Peyer's patch (tissue), 4 donors: ENCODE results near the gene TGIF2. TPM values are rescaled to one million over a fixed set of nuclear protein-coding genes. Genes with fewer than 3 reads are reported as not detected.

ENCODE experiments used
- DNase-seq, 3 donors: peaks; one replicate each; pipeline ENCODE4 v3.0.0-alpha.2; 2017 to 2019
- H3K27ac ChIP-seq, 4 donors: fragments of 200-600 bp; sonication (generic); one replicate each; pipeline ENCODE4 v1.5.1; 2016 to 2019
- H3K27me3 ChIP-seq, 2 donors: fragments of 200-600 bp; sonication (generic); one replicate each; pipeline ENCODE4 v1.5.1; 2019
- H3K36me3 ChIP-seq, 3 donors: fragments of 200-600 bp; sonication (generic); one replicate each; pipeline ENCODE4 v1.5.1; 2016 to 2019
- H3K4me1 ChIP-seq, 4 donors: fragments of 200-600 bp; sonication (generic); one replicate each; pipeline ENCODE4 v1.5.1; 2016 to 2019
- H3K4me3 ChIP-seq, 4 donors: fragments of 200-600 bp; sonication (generic); 1 replicate in 3 of 4; 2 replicates in 1 of 4; pipeline ENCODE4 v1.5.1; 2016 to 2019; ENCODE audit warnings: mild to moderate bottlenecking in 1 of 4
- H3K9me3 ChIP-seq, 4 donors: fragments of 200-600 bp; sonication (generic); one replicate each; pipeline ENCODE4 v1.5.1; 2016 to 2019; ENCODE audit warnings: mild to moderate bottlenecking in 1 of 4
- POLR2A ChIP-seq, 2 donors: fragments of 450-650 bp; IDR thresholded peaks; one replicate each; pipeline ENCODE4 v1.5.1; 2017; ENCODE audit warnings: antibody characterized with exemption in 2 of 2, mild to moderate bottlenecking in 2 of 2, moderate library complexity in 2 of 2
- total RNA-seq, 4 donors: library from RNA; depleted of rRNA; stranded (reverse); fragments of >200 nt; gene quantifications; one replicate each; pipeline ENCODE4 v1.1.0, GENCODE V29; 2016
- TF ChIP-seq, protein P1 (sequence below), 6 experiments: fragments of 450-650 bp in 4 of 6; fragments of 200-600 bp in 2 of 6; sonication (generic) in 1 of 6; IDR thresholded peaks; one replicate each; pipeline ENCODE4 v1.5.1; 2017 to 2019; ENCODE audit warnings: antibody characterized with exemption in 6 of 6, mild to moderate bottlenecking in 3 of 6, moderate library complexity in 1 of 6

The TGIF2 gene
- total RNA-seq = 1 to 10 TPM; 2.6 to 8.4 (median 4.5) TPM

DNA sequence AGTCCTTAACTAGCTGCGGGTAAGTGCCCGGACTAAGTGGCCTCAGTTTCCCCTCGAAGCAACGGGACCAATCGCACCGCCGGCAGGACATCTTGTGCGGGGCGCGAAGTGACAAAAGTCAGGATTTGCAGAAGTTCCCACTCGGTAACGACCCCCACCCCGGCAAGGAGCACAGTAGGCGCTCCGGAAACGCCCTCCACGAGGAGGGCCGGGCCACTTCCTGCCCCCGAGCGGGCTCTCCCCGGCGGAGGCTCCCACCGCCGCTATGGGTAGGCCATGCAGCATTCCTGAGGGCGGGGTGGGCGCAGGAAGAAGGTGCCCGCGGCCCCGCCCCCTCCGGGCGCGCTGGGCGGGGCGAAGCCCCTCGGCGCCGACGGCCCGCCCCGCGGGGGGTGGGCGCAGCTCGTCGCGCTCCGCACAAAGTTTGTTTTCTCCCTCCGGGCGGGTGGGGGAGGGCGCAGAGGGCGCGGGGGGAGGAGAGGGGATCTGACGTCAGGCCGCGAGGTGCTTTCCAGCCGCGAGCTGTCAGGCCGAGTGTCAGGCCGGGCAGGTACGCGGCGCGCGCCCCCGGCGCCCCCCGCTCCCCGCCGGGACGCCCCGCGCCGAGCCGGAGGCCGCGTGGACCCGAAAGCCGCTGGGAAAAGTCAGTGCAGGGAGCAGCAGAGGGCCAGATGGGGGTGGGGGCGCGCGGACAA, at the start of gene TGIF2:
Gene TGIF2 (plus strand): TSS at position 495 of the 695 bp plus-strand sequence. CDS start 5,178 bp downstream, outside the sequence.
- peaks cover 0 to 30% (median 5%) of the 10 kb centered on the region in 4 donors for H3K4me1 ChIP-seq
- H3K27me3 ChIP-seq = no peaks in the 10 kb centered on the region
- H3K9me3 ChIP-seq = peaks cover 0 to 4% (median 0%) of the 10 kb centered on the region in 4 donors
- no peaks in the 10 kb centered on the region for H3K36me3 ChIP-seq
- DNase-seq = peak; percentile 82 to 94 (median 91)
- peak within 1 kb of the TSS; percentile 65 to 94 (median 88) for H3K4me3 ChIP-seq
- TF ChIP-seq, protein P1, sequence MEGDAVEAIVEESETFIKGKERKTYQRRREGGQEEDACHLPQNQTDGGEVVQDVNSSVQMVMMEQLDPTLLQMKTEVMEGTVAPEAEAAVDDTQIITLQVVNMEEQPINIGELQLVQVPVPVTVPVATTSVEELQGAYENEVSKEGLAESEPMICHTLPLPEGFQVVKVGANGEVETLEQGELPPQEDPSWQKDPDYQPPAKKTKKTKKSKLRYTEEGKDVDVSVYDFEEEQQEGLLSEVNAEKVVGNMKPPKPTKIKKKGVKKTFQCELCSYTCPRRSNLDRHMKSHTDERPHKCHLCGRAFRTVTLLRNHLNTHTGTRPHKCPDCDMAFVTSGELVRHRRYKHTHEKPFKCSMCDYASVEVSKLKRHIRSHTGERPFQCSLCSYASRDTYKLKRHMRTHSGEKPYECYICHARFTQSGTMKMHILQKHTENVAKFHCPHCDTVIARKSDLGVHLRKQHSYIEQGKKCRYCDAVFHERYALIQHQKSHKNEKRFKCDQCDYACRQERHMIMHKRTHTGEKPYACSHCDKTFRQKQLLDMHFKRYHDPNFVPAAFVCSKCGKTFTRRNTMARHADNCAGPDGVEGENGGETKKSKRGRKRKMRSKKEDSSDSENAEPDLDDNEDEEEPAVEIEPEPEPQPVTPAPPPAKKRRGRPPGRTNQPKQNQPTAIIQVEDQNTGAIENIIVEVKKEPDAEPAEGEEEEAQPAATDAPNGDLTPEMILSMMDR (IDR thresholded peaks at IDR 0.05) = no peak
- TF ChIP-seq POLR2A (IDR thresholded peaks at IDR 0.05) = no peak
- peak within 1 kb of the TSS; percentile 88 to 99 (median 96) for H3K27ac ChIP-seq

DNA sequence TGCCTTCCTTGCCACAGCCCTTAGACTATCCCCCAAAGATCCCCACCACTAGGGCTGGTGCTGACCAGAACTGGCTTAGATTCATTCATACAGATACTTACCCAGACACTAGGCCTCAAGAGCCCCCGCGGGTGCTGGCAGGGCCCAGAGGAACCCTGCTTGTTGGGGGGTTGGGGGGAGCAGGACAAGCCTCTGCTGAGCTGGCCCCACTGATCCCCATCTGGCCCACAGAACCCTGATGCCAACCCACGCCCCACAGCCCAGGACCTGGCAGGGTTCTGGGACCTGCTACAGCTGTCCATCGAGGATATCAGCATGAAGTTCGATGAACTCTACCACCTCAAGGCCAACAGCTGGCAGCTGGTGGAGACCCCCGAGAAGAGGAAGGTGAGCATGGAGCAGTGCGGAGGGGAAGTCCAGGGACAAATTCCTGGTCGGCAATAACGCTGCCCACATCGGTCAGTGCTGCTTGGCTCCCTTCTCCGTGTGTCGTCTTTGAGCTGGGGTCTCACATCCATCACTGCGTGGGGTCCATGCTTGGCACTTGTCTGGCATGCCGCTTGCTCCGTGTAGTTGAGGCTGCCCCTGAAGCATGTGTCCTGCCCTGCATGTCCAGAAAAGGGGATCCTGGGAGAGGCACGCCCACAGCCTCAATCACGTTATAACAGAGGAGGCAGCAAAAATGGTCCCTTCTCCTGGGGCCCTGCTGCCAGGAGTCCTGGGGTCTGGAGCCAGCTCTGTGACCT, 47.6 kb upstream of the TGIF2 start:
- H3K27ac ChIP-seq = peak overlapping the region in 1 of 4 donors; percentile 45
- H3K4me1 ChIP-seq = peaks cover 0 to 3% (median 0%) of the 10 kb centered on the region in 4 donors
- H3K27me3 ChIP-seq = no peaks in the 10 kb centered on the region
- H3K4me3 ChIP-seq = no peak overlapping the region
- no peaks in the 10 kb centered on the region for H3K9me3 ChIP-seq
- H3K36me3 ChIP-seq = peaks cover 0 to 71% (median 2%) of the 10 kb centered on the region in 3 donors
- peak in 1 of 3 donors; percentile 32 for DNase-seq
- TF ChIP-seq, protein P1 (IDR thresholded peaks at IDR 0.05) = no peak

DNA sequence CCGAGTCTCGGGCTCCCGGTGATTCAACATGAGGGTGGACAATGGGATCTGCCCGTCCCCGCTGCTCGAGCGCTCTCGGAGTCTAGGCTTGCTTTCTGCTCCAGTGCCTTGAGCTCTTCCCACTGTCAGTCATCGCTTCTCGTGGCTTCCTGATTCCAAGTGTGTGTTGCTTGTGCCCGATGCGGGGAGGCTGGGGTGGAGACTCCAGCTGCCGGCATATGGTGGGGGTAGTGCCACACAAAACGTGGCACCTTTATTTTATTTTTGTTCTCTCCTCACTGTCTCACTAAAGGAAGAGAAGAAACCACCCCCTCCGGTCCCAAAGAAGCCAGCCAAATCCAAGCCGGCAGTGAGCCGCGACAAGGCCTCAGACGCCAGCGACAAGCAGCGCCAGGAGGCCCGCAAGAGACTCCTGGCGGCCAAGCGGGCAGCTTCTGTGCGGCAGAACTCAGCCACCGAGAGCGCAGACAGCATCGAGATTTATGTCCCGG, 46.8 kb upstream of the TGIF2 start:
- peak in 1 of 3 donors; percentile 39 for DNase-seq
- no peak overlapping the region for H3K4me3 ChIP-seq
- H3K27ac ChIP-seq = peak overlapping the region in 1 of 4 donors; percentile 45
- peaks cover 0 to 63% (median 2%) of the 10 kb centered on the region in 3 donors for H3K36me3 ChIP-seq
- H3K9me3 ChIP-seq = no peaks in the 10 kb centered on the region
- H3K27me3 ChIP-seq = no peaks in the 10 kb centered on the region
- TF ChIP-seq, protein P1 (IDR thresholded peaks at IDR 0.05) = no peak
- no peak for TF ChIP-seq POLR2A (IDR thresholded peaks at IDR 0.05)
- peaks cover 0 to 3% (median 0%) of the 10 kb centered on the region in 4 donors for H3K4me1 ChIP-seq

DNA sequence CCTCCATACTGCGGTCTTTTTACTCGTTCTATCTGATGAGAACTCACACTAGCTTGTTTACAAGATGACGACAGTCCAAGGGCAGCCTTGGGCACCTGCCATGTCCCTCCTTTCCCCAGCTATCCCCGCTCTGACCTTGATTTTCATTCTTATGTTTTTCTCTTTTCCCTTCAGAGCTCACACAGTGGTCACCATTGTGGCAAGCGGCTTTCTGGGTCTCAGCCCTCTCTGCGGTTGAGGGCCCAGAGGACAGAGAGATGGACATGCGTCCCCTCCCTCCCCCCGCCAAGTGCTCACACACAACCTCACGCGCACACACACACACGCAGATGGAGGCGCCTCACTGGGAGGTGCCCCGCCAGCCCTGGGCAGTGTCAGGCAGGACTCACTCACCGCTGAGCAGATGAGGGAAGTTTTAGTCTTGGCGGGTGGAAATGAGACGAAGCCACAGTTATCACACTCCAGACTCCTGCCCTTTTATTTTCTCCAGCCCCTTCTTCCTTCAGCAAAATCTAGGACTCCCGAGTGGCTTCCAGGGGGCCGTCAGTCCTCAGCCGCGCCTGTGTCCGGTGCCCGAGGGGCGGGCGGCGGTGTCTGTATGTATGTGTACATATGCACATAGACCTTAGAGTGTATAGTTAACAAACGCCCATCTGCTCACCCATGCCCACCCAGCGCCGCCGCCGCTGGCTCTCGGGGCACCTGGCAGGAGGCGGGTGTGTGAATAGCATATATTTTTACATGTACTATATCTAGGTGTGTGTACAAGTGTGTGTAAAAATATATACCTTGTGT, 45.9 kb upstream of the TGIF2 start:
- H3K36me3 ChIP-seq = peaks cover 0 to 56% (median 2%) of the 10 kb centered on the region in 3 donors
- no peak overlapping the region for H3K4me3 ChIP-seq
- DNase-seq = peak in 1 of 3 donors; percentile 43

More for the DNA sequence above, 45.9 kb upstream of the TGIF2 start:
- Histone ChIP-seq H3K27me3 (no peaks in the 10 kb centered on the region), H3K27ac (peak overlapping the region in 1 of 4 donors; percentile 45), H3K4me1 (peaks cover 0 to 3% (median 0%) of the 10 kb centered on the region in 4 donors), H3K9me3 (no peaks in the 10 kb centered on the region)
- no peak for TF ChIP-seq POLR2A (IDR thresholded peaks at IDR 0.05)
- TF ChIP-seq, protein P1 (IDR thresholded peaks at IDR 0.05) = no peak
